Effector memory CD8-positive, alpha-beta T cell (primary cell): Measurements from ENCODE around the gene CSNK1G3.
"Not testable (repeated sequence)": the region's sequence is repeated elsewhere in the genome, so short reads cannot be mapped to it uniquely, and the experiment has no call there.

ENCODE experiments used
- ATAC-seq: fragments of 150-1000 bp; cut with Tn5 transposase; replicated peaks from 2 replicates; pipeline ENCODE4 v1.10.0; 2021; ENCODE audit warnings: mild to moderate bottlenecking, moderate library complexity
- DNase-seq, 3 experiments: peaks; one replicate each; pipeline ENCODE4 v3.0.0; 2021
- H3K27ac Mint-ChIP-seq, 2 donors: one replicate each; pipeline ENCODE4 v1.8.0; 2022; ENCODE audit warnings: mild to moderate bottlenecking in 2 of 2, mixed read lengths in 2 of 2, moderate library complexity in 2 of 2
- H3K27me3 Mint-ChIP-seq, 2 donors: one replicate each; pipeline ENCODE4 v1.8.0; 2022; ENCODE audit warnings: mixed read lengths in 2 of 2
- H3K36me3 Mint-ChIP-seq: one replicate; pipeline ENCODE4 v1.8.0; 2022; ENCODE audit warnings: mild to moderate bottlenecking, moderate library complexity, mixed read lengths; ENCODE audit not compliant: insufficient read depth
- H3K4me1 Mint-ChIP-seq, 2 donors: one replicate each; pipeline ENCODE4 v1.8.0; 2022; ENCODE audit warnings: low read depth in 2 of 2, mixed read lengths in 2 of 2
- H3K4me3 Mint-ChIP-seq, 2 donors: one replicate each; pipeline ENCODE4 v1.8.0; 2022; ENCODE audit warnings: mild to moderate bottlenecking in 2 of 2, mixed read lengths in 2 of 2, moderate library complexity in 2 of 2
- H3K9me3 Mint-ChIP-seq, 2 donors: one replicate each; pipeline ENCODE4 v1.8.0; 2022; ENCODE audit warnings: mixed read lengths in 2 of 2
- total RNA-seq, 9 experiments: gene quantifications; one replicate each; lab custom pipeline; 2026; lab: John Stamatoyannopoulos, UW

CSNK1G3 gene
- total RNA-seq, result 66.9 to 119 (median 85.1) reads per million in 9 experiments

DNA sequence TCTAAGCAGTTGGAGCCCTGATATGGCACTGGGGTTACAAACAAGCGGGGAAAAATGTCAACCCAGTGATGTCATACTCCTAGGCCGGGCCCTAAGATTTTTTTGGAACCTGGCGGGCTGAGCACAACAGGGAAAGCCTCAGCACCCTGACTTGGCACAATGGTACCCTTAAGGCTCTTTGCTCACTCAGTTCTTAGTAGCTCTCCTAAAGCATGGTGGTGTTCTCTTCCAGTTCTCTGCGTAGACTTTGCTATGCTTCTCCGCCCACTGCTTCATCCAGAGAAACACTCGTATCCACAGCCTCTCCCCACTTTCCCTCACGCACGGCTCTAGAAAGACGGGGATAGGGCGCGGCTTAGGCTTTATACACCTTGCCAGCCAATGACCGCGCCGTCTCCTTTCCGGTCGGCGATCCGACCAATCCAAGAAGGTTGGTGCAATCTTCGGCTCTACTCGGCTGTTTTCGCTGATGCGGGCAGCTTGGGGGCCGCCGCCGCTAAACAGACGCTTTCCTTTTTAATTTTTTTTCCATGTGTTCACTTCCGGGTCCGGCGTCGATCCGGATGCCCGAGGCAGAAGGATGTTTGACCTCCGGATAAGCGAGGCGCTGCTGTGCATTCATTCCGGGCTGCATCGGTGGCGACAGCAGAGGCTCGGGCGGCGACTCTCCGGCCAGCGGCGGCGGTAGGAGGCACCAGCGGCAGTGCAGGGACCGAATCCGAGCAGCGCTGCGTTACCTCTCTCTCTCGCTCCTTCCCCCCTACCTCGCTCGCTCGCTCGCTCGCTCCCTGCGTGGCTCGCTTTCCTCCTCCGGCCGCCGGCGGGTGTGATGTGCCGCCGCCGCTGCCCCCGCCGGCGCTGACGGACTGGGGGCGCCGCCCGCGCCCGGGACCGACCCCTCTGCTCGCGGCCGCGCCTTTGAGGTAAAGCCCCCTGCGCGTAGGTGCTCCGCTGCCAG lies at the start of gene CSNK1G3:
Gene CSNK1G3, plus strand, starts transcription at position 530 of the 958 bp plus-strand sequence. CDS start 33,487 bp downstream, outside the sequence.
- peaks cover 22 to 34% of the 10 kb centered on the region in 2 donors for H3K4me1 Mint-ChIP-seq
- DNase-seq (peak; percentile 87 to 91 (median 90)), ATAC-seq (peak; percentile 82)
- peaks cover 4% of the 10 kb centered on the region in 2 donors for H3K27me3 Mint-ChIP-seq
- H3K27ac Mint-ChIP-seq, result peak within 1 kb of the TSS; percentile 98 to 99
- H3K36me3 Mint-ChIP-seq, result peaks cover 18% of the 10 kb centered on the region
- no peaks in the 10 kb centered on the region for H3K9me3 Mint-ChIP-seq
- peak within 1 kb of the TSS; percentile 98 for H3K4me3 Mint-ChIP-seq

DNA sequence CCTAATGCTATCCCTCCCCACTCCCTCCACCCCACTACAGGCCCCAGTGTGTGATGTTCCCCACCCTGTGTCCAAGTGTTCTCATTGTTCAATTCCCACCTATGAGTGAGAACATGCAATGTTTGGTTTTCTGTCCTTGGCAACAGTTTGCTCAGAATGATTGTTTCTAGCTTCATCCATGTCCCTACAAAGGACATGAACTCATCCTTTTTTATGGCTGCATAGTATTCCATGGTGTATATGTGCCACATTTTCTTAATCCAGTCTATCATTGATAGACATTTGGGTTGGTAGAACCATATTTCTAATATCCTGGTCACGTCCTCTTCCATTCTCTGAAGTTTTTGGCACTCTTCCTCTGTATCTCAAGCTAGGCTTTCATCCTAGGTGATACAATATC lies 45.1 kb upstream of the CSNK1G3 start:
- not testable (repeated sequence) for DNase-seq, H3K4me1 Mint-ChIP-seq, H3K27ac Mint-ChIP-seq, H3K36me3 Mint-ChIP-seq, ATAC-seq, H3K9me3 Mint-ChIP-seq, H3K4me3 Mint-ChIP-seq
- peaks cover 28 to 29% of the 10 kb centered on the region in 2 donors for H3K27me3 Mint-ChIP-seq

DNA sequence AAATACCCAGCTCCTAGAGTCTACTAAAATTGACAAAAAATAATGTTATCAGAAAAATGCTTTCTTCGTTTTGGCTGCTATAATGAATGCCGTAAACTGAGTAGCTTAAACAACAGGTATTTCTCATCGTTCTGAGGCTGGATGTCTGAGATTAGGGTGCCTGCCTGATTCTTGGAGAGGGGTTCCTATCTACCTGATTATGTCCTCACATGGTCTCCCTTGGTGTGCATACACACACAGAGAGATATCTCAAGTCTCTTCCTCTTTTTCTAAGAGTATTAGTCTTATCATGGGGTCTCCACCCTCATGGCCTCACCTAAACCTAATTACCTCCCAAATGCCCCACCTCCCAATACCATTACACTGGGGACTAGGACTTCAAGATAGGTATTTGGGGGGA lies 40.6 kb upstream of the CSNK1G3 start:
- peaks cover 0 to 1% of the 10 kb centered on the region in 2 donors for H3K4me1 Mint-ChIP-seq
- H3K4me3 Mint-ChIP-seq, result no peak overlapping the region
- DNase-seq (no peak), ATAC-seq (no peak)
- H3K27ac Mint-ChIP-seq, result no peak overlapping the region
- H3K36me3 Mint-ChIP-seq, result no peaks in the 10 kb centered on the region
- H3K27me3 Mint-ChIP-seq, result peaks cover 29 to 41% of the 10 kb centered on the region in 2 donors
- peaks cover 5 to 8% of the 10 kb centered on the region in 2 donors for H3K9me3 Mint-ChIP-seq

DNA sequence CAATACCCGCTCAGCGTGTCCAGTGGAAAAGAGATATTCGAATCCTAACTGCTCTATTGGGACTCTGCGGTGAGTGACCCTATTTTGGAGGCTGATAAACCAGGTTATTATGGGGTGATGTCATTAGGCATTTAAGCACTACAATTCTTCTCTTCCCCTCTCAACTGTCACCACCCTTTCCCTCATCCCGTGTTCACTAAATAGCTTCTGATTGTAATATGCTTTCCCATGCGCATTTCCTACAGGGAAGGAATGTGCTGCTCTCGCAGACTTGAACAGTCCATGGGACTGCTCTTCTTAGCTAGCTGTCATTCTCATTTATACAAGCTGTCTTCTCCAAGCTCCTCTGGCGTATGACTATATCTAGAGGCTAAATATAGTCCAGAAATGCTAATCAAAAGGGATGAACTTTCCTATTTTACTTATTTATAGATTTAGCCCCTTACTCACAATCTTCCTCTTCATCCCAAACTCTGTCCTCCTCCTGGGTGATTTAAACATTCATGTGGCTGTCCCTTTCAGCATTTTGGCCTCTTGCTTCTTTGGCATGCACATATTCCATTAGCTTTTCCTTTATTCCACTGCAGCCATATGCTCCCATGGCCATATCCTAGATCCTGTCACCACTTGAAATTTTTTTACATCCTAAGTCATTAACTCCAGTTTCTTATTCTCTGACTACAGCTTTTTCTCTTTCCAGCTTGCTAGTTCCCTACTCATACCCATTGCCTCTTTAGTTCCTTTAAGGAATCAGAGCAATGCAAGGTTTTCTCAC lies 39.6 kb upstream of the CSNK1G3 start:
- ATAC-seq, result no peak
- Mint-ChIP-seq H3K27ac (no peak overlapping the region), H3K4me1 (peaks cover 0 to 1% of the 10 kb centered on the region in 2 donors), H3K27me3 (peaks cover 24 to 37% of the 10 kb centered on the region in 2 donors), H3K9me3 (peaks cover 2 to 4% of the 10 kb centered on the region in 2 donors), H3K36me3 (no peaks in the 10 kb centered on the region), H3K4me3 (no peak overlapping the region)
- no peak for DNase-seq

DNA sequence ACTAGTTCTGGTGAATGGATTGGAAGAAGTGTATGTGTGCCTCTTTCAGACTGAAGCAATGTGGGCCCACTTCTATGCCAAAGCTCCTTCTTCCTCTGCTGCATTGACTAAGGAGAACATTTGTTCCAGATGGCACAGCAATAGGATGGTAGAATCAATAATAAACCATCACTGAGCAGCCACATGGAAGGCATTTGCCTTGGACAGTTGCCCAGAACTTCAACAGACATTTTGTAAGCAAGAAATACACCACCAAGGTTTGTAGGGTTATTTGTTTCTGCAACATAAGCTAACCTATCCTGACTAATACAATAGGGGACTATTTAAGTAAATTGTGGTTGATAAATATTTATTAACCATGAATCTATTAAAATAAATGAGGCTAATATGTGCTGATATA lies 37.7 kb upstream of the CSNK1G3 start:
- no peaks in the 10 kb centered on the region for H3K36me3 Mint-ChIP-seq
- H3K4me1 Mint-ChIP-seq, result peaks cover 0 to 1% of the 10 kb centered on the region in 2 donors
- peaks cover 12 to 25% of the 10 kb centered on the region in 2 donors for H3K27me3 Mint-ChIP-seq
- DNase-seq (no peak), ATAC-seq (no peak)
- no peak overlapping the region for H3K4me3 Mint-ChIP-seq
- no peak overlapping the region for H3K27ac Mint-ChIP-seq
- no peaks in the 10 kb centered on the region for H3K9me3 Mint-ChIP-seq

DNA sequence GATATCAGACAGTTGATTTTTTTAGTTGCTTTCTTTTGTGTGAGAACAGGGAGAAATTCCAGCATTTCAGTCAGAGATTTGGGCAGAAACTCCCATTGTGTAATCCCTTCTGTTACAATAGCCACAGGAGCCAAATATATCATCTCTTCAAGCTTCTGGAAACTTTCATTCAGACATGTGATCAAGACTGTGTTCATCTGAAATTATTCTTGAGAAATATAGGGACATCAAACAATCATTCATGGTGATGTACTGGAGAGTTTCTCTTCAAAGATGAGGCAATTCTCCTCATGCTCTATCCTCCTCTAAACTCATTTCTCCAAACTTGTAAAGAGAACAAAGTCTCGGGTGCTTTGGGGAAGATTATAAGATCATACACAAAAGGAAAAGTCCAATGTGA lies 35.2 kb upstream of the CSNK1G3 start:
- ATAC-seq, result no peak
- Mint-ChIP-seq H3K36me3 (no peaks in the 10 kb centered on the region), H3K4me1 (peaks cover 0 to 1% of the 10 kb centered on the region in 2 donors), H3K27ac (no peak overlapping the region), H3K4me3 (no peak overlapping the region), H3K27me3 (peaks cover 7 to 23% of the 10 kb centered on the region in 2 donors), H3K9me3 (no peaks in the 10 kb centered on the region)
- DNase-seq, result no peak

DNA sequence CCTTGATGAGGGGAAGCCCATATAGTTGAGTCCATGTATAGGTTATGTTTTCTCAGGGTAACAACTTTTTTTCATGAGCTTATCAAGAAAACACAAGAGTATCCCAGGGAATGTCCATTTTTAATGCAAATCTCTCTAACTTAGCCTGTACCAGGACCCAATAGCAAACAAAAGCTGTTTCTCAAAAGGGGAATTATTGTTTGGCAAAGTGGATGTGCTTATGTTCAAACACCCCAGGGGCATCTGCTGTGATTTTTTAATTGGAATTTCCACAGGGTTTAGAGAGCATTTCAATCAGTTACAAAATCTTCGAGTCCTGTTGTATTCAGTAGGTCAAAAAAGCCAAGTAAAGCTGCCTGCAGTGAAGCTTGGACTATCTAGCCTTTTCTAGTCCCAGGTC lies 33.4 kb upstream of the CSNK1G3 start:
- H3K4me1 Mint-ChIP-seq, result no peaks in the 10 kb centered on the region
- H3K4me3 Mint-ChIP-seq, result no peak overlapping the region
- no peak overlapping the region for H3K27ac Mint-ChIP-seq
- peaks cover 7 to 10% of the 10 kb centered on the region in 2 donors for H3K27me3 Mint-ChIP-seq
- no peaks in the 10 kb centered on the region for H3K36me3 Mint-ChIP-seq
- ATAC-seq, result no peak
- DNase-seq, result no peak
- no peaks in the 10 kb centered on the region for H3K9me3 Mint-ChIP-seq

DNA sequence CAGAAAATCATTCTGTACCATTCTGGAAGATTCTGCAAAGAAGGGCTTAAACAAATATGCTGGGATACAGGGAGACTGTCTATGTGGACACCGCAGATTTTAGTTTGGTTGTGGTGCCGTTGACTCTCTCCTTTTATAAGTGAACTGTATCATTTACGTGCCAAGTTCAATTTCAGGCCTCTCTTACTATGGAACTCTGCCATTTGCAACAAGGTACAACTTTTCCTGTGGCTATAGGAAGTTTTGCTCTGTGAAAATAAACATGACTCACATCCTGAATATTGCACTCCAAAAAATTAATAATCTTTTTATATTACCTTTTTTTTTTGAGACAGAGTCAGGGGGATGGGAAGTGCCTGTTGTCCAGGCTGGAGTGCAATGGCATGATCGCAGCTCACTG lies 29.7 kb upstream of the CSNK1G3 start:
- no peak for DNase-seq
- no peak for ATAC-seq
- Mint-ChIP-seq H3K4me1 (no peaks in the 10 kb centered on the region), H3K27ac (no peak overlapping the region), H3K36me3 (no peaks in the 10 kb centered on the region), H3K27me3 (peaks cover 26 to 36% of the 10 kb centered on the region in 2 donors), H3K9me3 (no peaks in the 10 kb centered on the region), H3K4me3 (no peak overlapping the region)

DNA sequence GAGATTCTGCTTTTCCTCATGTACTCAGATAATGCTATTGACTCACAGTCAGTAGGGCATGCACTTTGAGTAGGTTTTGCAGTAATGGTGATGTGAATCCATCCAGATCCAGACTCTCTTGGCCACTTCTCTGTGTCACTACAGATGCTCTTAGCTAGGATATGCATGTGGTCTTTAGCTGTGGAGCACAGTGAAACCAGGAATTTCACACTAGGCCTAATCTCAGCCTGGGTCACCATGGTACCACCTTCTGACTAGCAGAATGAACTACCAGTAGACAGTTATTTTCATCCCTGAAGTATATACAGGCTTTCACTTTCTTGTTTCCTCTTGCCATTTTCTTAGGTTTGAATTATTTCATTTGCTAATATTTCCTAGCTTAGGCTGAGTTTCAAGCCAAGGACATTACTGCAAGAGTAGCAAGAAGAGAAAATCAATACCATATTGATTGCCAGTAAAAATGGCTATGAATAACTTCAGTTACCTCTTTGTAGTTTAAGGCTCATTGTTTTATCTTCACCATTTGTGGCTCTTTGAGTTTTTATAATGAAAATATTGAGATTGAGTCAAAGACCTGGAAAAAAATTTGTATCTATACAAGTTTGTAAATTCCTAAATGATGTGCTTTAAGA lies 28.4 kb upstream of the CSNK1G3 start:
- ATAC-seq (no peak), DNase-seq (no peak)
- Mint-ChIP-seq H3K36me3 (no peaks in the 10 kb centered on the region), H3K4me3 (no peak overlapping the region), H3K27me3 (peaks cover 36 to 44% of the 10 kb centered on the region in 2 donors), H3K4me1 (no peaks in the 10 kb centered on the region), H3K9me3 (no peaks in the 10 kb centered on the region), H3K27ac (no peak overlapping the region)

DNA sequence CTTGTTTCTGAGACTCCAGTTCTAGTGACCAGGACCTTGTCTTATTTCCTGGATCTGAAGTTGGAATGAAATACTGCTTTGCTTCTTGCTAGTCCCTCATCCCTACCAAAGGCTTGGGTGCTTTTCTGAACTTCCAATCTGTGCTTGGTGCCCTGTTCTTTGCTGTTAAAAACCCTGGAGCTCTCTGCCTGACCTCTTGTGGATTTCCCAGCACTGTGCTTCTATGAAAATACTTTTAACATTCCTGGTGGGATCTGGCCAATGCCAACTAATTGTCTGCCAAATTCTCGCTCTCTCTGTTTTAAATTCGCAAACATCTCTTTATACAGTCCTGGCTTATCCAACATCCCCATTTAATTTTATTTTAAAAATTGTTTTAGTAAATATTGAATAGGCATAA lies 26.7 kb upstream of the CSNK1G3 start:
- ATAC-seq, result no peak
- Mint-ChIP-seq H3K4me1 (no peaks in the 10 kb centered on the region), H3K27me3 (peaks cover 36 to 46% of the 10 kb centered on the region in 2 donors), H3K36me3 (no peaks in the 10 kb centered on the region), H3K9me3 (no peaks in the 10 kb centered on the region), H3K27ac (no peak overlapping the region), H3K4me3 (no peak overlapping the region)
- DNase-seq, result no peak

DNA sequence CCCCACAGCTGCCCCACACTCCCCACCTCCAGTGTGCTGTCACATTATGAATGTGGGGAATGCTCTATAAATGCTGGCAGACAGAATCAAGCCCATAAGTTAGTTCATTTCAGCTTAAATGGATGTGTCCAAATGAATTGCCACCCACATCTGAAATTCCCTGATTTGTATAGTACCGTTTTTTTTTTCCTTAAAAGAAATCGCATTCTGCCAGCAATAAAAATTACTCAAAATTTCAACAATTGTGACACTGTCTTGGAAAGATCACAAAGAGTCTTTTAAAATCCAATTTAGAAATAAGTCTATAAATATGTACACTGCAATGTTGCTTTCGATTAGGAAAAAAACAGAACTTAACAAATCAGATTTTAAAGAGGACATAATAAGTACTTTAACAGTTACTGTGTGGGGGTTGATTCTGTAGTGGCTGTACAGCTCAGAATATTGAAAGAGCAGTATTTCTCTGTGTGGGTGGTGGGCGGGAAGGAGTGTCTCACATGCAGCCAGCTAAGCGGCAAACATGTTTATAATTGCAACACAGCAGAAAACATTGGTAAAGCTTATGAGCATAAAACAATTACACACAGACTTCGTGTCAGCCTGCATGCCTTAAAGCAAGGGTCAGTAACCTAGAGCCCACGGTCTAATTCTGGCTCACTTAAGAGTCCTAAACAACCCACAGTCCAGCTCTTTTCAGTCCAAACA lies 24.9 kb upstream of the CSNK1G3 start:
- peaks cover 32 to 48% of the 10 kb centered on the region in 2 donors for H3K27me3 Mint-ChIP-seq
- no peaks in the 10 kb centered on the region for H3K4me1 Mint-ChIP-seq
- no peak overlapping the region for H3K4me3 Mint-ChIP-seq
- no peak for DNase-seq
- no peak overlapping the region for H3K27ac Mint-ChIP-seq
- H3K9me3 Mint-ChIP-seq, result no peaks in the 10 kb centered on the region
- no peaks in the 10 kb centered on the region for H3K36me3 Mint-ChIP-seq
- no peak for ATAC-seq

DNA sequence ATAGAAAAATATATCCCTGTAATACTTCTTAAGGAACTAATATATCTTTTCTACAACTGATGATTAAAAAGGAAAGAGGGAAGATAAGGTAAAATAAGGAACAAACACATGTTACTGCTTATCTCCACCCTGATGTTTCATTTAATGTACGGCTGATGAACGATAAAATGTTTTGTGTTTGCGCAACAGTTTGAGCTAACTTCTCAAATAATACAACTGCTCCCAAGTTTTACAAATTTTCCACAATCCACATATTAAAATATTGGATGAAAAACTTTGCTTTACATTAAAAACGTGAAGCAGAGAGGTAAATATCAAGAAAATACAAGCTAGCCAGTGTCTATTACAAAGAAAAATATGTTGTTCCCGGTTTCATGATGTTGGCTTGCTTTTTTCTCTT lies 21.0 kb upstream of the CSNK1G3 start:
- ATAC-seq (no peak), DNase-seq (no peak)
- Mint-ChIP-seq H3K27me3 (peaks cover 30 to 32% of the 10 kb centered on the region in 2 donors), H3K4me1 (no peaks in the 10 kb centered on the region), H3K4me3 (no peak overlapping the region), H3K27ac (no peak overlapping the region), H3K9me3 (no peaks in the 10 kb centered on the region), H3K36me3 (no peaks in the 10 kb centered on the region)

DNA sequence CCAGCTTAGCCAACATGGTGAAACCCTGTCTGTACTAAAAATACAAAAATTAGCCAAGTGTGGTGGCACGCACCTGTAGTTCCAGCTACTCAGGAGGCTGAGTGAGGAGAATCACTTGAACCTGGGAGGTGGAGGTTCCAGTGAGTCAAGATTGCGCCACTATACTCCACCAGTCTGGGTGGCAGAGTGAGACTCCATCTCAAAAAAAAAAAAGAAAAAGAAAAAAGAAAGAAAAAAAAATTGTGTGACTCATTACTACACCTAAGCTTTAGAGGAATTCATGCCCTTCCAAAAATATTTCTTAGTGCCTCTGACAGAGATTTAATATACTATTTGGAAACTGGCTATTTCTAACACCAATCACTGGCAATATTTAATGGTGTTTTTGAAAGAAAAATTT lies 16.8 kb upstream of the CSNK1G3 start:
- ATAC-seq, H3K4me3 Mint-ChIP-seq, DNase-seq, H3K27ac Mint-ChIP-seq, H3K9me3 Mint-ChIP-seq, H3K36me3 Mint-ChIP-seq, H3K27me3 Mint-ChIP-seq, H3K4me1 Mint-ChIP-seq: not testable (repeated sequence)
